AG10803 (cell line): ENCODE results near the gene SPON1.

Experiments
- DNase-seq: peaks from one replicate; pipeline ENCODE4 v3.0.0; 2010; ENCODE audit warnings: low read depth
- H3K4me3 ChIP-seq: 2 replicates; pipeline ENCODE4 v1.5.1; 2011; ENCODE audit warnings: mild to moderate bottlenecking, low read length, control low read depth
- CTCF ChIP-seq: conservative IDR thresholded peaks from 2 replicates; pipeline ENCODE4 v1.5.1; 2011; ENCODE audit warnings: mild to moderate bottlenecking, low read length, control low read depth, inconsistent platforms

The SPON1 gene

GRCh38 chr11:14308114-14308896 lies 345.8 kb downstream of the SPON1 start:
- peak; percentile 68 for TF ChIP-seq CTCF
- peak; percentile 51 for DNase-seq
- H3K4me3 ChIP-seq: no peak overlapping the region

- TF ChIP-seq CTCF: no peak
- H3K4me3 ChIP-seq: no peak overlapping the region
- no peak for DNase-seq
These were observed 346.4 kb downstream of the SPON1 start for GRCh38 chr11:14308897-14309387.

- no peak for DNase-seq
- TF ChIP-seq CTCF: no peak
- H3K4me3 ChIP-seq: no peak overlapping the region
These were observed 347.1 kb downstream of the SPON1 start for GRCh38 chr11:14309425-14310192.

- DNase-seq: peak; percentile 89
- no peak overlapping the region for H3K4me3 ChIP-seq
- no peak for TF ChIP-seq CTCF
These were observed 348.2 kb downstream of the SPON1 start for GRCh38 chr11:14310679-14311078.

GRCh38 chr11:14312736-14313438 lies 350.4 kb downstream of the SPON1 start:
- DNase-seq: peak; percentile 28
- H3K4me3 ChIP-seq: no peak overlapping the region
- no peak for TF ChIP-seq CTCF

- no peak for TF ChIP-seq CTCF
- no peak overlapping the region for H3K4me3 ChIP-seq
- DNase-seq: no peak
These were observed 351.6 kb downstream of the SPON1 start for GRCh38 chr11:14314127-14314526.
